GM18858 (cell line): ENCODE results near the gene MARCHF9.
"Not testable (repeated sequence)": the region's sequence is repeated elsewhere in the genome, so short reads cannot be mapped to it uniquely, and the experiment has no call there.

ENCODE experiments used
- ATAC-seq: cut with Tn5 transposase; IDR thresholded peaks from one replicate; pipeline ENCODE4 v1.9.1; 2021; ENCODE audit not compliant: unreplicated experiment

The MARCHF9 gene

DNA sequence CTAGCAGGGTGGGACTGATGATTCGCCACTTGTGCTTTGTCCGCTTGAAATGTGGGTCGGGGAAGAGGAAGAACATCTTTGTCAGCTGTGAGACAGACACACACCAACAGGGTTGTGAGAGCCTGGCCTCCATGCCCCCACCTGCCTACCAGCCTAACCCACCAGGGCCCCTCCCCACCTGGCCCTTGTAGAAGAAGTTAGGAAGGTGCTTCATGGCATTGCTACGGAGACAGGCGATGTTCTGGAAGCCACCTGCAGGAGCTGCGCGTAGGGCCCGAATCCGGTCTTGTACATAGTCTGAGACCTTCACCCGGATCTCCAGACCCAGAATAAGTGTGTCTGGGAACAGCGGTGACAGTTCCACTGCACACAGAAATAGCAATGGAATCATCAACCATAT lies 14.7 kb downstream of the MARCHF9 start:
- no peak for ATAC-seq

DNA sequence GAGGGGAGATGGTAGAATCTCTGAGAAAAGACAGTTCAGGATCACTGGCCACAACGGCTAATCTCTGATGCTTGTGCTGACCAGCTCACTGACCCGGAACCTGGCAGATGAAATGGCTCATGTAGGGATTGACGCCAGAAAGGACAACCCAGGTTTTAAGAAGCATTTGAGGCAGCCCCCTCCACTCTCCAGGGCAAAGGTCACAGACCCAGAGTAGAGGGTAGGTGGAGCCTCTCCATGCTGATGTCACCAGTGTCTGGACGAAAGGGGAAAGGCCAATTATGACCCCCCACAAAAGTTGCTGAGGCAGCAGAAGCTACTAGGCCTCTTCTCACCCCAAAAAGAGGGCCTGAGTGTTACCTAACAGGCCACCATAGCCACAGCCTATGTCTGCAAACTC lies 15.8 kb downstream of the MARCHF9 start:
- ATAC-seq = no peak

DNA sequence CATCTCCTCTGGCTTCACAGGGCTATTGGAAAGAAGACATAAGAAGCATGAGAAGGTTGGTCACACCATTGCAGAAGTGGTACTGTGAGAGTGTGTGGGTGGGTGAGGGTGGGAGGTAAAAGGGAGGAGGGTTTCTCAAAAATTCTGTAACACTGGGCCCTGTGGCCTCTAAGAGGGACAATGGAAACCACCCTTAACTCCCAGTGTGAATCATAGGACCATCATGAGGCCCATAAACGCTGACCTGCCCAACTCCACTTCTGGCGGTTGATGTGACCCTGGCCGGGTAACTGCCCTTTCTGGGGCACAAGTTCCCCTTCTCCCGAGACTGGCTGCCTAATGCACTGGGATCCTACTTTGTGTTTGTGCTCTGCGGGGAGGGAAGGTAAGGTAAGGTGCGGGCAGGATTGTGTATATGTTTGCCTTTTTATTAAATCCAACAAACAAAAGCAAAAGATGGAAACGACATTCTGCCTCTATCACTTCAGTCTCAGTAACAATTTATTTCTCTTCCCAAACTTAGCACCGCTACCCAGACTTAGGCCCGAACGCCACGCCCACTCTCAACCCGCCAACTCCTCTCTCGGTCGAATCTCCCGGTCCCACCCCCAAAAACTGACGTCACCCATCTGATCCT lies 16.5 kb downstream of the MARCHF9 start:
- ATAC-seq = peak; percentile 55

DNA sequence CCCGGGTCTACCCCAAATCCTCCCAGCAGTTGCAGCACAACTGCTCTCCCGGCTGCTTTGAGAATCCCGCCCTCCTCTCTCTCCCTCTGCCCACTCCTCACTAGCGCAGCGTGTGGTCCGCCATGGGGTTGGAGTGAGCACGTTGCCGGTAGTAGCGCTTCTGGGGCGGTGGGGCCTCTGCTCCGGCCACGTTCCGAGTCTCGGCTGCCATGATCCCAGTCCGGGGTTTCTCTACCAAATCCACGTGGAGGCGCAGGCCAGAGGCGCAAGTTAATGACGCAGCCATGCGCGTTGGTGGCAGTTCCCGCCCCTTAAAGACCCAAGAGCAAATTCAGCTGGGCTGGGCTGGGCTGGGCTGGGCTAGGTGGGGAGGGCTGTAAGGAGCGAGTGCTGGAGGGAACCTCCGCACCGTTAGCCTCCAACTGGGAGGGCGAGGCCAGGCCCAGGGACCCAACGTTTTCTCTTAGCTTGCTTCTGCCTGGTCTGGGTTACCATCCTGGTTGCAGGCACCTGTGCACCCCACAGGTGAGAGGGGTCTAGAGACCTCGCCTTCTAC lies 17.0 kb downstream of the MARCHF9 start, which contains the start of gene METTL1:
METTL1 (minus strand) TSS at position 233 of the 556 bp plus-strand sequence; CDS start at position 211, 22 bp downstream.
- ATAC-seq = peak; percentile 64

DNA sequence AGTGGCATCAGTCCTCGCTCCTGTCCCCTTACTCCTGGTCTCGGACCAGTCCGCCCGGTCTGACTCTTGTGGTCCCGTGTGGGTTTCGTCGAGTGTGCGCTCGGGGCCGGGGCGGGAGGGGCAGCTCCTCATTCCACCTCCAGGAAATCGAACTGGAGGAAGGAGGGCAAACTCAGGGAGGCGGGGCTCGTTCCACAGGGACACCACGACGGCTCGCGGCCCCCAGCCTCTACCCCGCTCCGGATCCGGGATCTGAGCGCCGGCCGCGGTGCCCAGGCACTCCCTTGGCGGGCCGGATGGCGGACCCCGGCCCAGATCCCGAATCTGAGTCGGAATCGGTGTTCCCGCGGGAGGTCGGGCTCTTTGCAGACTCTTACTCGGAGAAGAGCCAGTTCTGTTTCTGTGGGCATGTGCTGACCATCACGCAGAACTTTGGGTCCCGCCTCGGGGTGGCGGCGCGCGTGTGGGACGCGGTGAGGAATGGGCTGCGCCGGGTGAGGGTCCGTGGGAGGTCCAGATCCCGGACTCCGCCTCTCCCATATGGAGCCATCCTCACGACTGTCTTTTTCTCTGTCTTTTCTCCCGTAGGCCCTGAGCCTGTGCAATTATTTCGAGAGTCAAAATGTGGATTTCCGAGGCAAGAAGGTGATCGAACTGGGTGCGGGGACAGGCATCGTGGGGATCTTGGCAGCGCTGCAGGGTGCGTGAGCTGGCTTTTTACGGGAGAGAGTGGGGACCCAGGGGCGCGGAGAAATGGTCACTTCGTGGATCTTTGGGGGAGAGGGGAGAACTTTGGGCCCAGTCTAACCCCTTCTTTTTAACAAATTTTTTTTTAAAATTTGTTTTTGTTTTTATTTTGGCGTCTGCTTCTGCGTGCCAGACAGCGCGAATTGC lies 17.8 kb downstream of the MARCHF9 start, which contains the start of gene EEF1AKMT3:
EEF1AKMT3 (plus strand) TSS at position 186 of the 894 bp plus-strand sequence; CDS start at position 297, 111 bp downstream.
- no peak for ATAC-seq

DNA sequence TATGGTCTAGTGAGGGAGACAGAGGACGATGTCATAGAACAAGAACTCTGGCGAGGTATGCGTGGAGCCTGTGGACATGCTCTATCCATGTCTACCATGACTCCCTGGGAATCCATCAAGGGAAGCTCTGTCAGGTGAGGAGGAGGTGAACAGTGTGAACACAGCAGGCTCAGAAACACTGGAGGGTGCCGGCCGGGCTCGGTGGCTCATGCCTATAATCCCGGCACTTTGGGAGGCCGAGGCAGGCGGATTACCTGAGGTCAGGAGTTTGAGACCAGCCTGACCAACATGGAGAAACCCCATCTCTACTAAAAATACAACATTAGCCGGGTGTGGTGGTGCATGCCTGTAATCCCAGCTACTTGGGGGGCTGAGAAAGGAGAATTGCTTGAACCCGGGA lies 19.7 kb downstream of the MARCHF9 start:
- not testable (repeated sequence) for ATAC-seq

DNA sequence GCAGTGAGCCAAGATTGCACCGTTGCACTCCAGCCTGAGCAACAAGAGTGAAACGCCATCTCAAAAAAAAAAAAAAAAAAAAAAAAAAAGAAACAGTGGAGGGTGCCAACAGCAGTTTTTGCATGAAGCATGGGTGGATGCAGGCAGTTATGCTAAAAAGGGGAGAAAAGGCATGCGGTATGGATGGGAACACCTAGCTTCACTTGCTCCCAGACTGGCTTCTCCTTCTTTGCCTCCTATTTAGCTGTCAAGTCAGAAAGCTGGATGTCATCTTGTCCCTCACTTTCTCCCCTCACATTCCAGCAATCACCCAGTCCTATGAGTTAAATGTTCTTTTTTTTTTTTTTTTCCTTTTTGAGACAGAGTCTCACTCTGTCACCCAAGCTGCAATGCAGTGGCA lies 20.1 kb downstream of the MARCHF9 start:
- ATAC-seq = no peak

DNA sequence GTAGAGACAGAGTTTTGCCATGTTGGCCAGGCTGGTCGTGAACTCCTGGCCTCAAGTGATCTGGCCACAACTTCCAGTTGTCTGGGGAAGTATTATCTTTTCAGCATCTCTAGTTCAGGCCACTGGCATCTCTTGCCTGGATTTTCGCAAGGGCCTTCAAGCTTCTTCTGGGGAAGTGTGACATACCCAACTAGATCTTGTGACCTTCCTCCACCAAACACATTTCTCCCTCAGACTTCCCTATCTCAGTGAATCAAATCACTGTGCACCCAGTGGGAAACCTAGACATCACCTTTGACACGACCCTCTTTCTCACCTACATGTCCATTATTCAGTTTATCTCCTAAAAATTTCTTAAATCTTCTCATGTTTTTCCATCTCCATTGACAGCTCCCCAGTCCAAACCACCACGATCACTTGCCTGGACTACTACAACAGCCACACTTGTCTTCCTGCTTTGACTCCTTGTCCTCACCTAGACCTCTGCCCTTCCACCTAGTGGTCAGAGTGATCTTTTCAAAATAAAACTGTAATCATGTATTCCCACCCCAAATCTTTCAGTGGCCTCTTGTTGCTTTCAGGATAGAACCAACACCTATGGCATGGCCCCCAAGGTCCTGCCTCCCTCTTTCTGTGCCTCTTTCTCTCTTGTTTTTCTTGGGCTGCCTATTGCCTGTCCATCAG lies 20.8 kb downstream of the MARCHF9 start:
- ATAC-seq = no peak

DNA sequence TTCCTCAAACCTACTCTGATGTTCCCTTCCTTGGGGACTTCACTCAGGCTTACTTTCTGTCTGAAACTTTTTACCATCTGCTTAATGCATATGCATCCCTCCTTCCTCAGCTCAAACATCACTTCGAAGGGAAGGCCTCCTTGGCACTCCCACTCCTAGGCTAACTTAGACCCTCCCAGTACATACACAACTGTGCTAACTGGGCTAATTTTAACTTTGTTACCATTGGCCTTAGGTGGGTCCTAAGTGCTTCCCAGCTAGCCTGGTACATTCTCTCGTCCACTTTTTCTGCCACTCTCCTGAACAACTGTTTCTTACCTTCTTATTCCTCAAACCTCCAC lies 21.3 kb downstream of the MARCHF9 start:
- ATAC-seq = no peak

DNA sequence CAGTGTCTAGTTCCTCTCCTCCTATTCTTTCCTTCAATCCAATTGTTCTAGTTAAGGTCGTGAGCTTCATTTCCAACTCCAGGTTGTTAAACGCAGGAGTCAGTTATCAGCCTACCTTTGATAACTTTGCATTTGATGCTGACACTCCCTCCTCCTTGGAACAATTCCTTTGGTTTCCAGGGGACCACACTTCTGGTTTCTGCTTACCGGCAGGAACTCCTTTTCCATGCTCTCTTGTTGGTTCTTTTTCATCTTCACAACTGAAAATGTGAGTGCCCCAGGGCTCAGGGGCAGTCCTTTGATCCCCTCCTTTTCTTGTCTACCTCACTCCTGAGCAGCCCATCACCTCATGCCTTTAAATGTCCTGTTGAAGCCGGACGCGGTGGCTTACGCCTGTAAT lies 22.5 kb downstream of the MARCHF9 start:
- no peak for ATAC-seq

DNA sequence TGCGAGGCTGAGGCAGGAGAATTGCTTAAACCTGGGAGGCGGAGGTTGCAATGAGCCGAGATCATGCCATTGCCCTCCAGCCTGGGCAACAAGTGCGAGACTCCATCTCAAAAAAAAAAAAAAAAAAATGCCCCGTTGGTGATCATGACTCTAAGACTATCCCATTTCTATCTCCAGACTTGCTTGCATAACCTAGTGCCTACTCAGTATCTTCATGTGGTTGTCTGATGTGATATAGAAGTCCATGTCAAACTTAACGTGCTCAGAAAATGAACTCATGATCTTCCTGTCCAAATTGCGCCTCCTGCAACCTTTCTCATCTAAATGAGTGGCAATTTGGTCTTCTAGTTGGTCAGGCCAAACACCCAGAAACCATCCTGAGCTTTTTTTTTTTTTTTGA lies 23.0 kb downstream of the MARCHF9 start:
- ATAC-seq = no peak

DNA sequence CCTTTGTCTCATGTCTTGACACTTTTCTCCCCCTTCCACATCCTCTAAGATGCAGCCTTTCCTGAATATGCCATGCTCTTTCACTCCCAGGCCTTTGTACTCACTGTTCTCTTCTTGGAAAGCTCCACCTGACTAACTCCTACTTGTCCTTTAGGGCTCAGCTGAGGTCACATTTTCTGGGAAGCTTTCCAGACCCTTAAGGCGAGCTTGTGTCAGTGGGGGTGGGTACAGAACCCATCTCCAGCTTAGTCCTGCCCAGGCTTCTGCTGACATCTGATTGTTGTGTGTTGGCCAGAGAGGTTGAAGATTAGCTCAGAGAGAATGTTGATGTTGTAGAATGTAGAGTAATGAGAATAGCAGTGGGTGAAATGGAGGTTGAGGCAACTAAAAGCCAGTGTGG lies 24.8 kb downstream of the MARCHF9 start:
- ATAC-seq = no peak

DNA sequence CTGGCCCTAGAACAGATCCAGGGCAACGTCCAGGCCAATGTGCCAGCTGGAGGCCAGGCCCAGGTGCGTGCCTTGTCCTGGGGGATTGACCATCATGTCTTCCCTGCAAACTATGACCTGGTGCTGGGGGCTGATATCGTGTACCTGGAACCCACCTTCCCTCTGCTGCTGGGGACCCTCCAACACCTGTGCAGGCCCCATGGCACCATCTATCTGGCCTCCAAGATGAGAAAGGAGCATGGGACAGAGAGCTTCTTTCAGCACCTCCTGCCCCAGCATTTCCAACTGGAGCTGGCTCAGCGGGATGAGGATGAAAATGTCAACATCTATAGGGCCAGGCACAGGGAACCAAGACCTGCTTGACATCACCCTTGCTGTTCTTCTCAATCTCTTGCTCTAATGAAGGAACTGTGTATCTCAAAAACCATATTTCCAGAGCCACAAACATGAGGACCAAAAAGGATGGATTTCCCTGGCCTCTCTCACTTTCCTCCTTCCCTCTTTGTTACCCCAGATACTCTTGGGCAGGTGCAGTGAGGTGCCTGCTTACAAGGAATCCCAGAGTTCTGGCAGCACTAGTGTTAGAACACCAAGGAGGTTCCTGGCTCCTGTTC lies 25.5 kb downstream of the MARCHF9 start:
- ATAC-seq = no peak

DNA sequence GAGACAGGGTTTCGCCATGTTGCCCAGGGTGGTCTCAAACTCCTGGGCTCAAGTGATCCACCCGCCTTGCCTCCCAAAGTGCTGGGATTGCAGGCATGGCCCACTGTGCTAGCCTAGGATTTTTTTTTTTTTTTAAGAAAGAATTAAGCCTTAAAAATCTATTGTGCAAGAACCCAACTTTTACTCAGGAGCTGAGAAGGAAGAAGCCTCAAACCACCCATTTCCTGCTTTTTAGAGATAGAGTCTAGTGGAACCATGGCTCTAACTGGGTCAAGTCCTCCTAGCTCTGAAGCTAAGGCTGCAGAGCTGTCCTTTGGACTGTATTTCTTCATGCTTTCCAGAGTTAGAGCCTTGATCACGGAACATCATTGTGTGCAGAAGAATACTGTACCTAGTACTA lies 26.3 kb downstream of the MARCHF9 start:
- ATAC-seq = no peak

DNA sequence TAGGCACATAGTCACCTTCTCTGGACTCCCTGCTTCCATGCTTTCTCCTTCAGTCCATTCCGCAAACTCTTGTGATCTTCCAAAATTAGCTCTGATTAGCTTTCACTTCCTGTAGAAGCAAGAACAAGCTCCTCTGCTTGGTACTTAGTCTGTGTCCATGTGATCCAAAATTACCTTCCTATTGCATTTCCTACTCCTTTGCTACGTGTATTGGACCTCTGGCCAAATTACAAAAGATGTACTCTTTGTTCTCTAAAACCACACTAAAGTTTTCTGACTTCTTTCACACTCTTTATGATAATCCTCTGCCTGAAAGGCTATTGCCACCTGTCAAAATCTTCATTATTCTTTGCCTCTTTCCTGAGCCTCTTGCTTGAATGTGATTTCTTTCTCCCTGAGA lies 26.9 kb downstream of the MARCHF9 start:
- no peak for ATAC-seq

DNA sequence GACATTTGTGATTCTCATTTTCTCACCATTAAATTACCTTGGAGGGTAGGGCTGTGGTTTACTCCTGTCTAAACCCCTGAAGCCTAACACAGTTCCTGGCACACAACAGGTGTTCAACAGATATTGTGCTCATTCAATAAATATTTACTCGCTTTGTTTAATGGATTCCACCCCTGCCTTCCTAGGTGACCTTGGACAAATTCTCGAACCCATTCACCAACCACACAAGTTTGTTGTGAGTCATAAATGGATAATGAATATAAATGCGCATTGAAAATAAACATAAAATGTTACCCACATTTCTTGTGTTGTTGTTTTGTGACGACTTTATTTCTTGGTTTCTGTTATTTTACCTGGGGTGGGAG lies 27.3 kb downstream of the MARCHF9 start:
- no peak for ATAC-seq

DNA sequence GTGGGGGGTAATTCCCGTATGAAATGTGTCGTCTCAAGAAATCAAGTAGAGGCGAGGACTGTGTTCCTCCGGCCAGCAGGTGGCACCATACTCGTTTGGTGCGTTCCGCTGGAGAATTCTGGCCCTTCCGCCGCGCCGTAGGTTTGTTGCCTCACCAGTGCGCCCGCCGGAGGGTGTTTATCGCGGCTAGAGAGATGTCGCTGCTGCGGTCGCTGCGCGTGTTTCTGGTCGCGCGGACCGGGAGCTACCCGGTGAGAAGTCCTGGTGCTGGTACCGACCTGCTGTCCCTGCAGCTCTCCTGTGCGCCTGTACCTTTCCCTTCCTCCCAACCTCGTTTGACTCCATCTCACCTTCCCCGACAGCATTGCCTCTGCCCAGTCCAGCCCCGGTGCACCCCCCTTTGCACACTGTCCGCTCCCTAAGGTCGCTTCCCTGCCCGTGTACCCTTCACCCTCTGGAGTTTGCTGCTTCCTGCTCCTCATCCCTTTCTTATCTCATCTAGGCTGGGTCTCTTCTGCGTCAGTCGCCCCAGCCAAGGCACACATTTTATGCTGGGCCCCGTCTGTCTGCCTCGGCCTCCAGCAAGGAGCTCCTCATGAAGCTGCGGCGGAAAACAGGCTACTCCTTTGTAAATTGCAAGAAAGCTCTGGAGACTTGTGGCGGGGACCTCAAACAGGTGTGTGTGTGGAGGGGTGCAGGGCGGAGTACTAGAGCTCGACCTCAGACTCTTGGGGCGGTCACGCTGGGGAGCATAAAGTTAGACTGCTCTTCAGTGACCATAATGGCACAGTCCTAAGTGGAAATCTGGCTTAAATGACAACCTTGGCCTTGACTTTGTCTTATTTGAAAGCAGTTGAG lies 27.9 kb downstream of the MARCHF9 start, which contains the start of gene TSFM:
TSFM (plus strand) TSS at position 180 of the 858 bp plus-strand sequence; CDS start at position 195, 15 bp downstream.
- ATAC-seq = peak; percentile 66

DNA sequence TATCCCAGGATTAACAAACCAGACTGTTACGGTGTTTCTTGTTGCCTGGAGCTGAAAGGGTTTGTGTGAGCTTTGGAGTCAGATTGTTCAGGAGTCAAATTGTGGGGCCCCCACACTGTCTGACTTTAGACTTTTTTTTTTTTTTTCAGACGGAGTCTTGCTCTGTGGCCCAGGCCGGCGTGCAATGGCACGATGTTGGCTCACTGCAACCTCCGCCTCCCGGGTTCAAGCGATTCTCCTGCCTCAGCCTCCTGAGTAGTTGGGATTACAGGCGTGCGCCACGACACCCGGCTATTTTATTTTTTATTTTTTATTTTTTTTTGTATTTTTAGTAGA lies 28.5 kb downstream of the MARCHF9 start:
- ATAC-seq = no peak

DNA sequence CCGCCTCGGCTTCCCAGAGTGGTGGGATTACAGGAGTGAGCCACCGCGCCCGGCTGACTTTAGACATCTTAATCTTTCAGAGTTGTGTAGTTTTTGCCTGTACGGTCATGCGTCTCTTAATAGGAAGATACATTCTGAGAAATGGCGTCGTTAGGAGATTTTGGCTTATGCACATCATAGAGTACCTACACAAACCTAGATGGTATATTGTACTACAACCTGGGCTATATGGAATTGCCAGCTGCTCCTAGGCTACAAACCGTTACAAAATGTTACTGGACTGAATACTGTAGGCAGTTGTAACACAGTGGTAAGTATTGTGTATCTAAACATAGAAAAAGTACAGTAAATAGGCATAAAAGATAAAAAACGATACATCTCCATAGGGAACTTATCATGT lies 29.0 kb downstream of the MARCHF9 start:
- no peak for ATAC-seq

DNA sequence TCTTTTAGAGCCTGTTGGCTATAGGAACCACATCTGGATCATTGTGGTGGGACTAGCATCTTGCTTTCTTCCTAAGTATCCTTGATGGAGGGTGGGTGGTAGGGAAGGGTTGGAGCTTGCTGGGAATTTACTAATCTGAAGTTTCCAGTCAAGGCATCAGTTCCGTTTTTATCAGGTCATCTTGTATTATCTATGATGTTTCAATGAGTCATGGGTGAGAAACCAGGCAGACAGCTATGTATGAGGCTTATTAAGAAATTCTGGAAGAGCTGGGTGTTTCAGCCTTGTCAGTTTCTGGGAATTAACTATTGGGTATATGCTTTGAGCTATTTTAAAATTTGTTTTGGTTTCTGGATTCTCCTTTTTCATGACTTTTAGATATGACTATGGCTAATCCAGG lies 39.0 kb downstream of the MARCHF9 start:
- ATAC-seq = no peak
